Measurements from ENCODE around the gene SMIM12. TPM values are rescaled to one million over a fixed set of nuclear protein-coding genes. Genes with fewer than 3 reads are reported as not detected.

The SMIM12 gene
- total and polyA plus RNA-seq, 4 donors: 11.9 to 60.8 (median 45.5) TPM

GRCh38 chr1:34884961-34885360 is 25.4 kb upstream of the SMIM12 start:
- 19% methylated on average over 19 of the region's 19 CpGs for WGBS
- H3K9ac ChIP-seq (ENCODE audit: low read depth in 1 of 2, low read length in 2 of 2): no peak overlapping the region
- H3K36me3 ChIP-seq (ENCODE audit: control insufficient read depth in 4 of 4, insufficient read depth in 3 of 4, low read depth in 1 of 4, low read length in 3 of 4): no peaks in the 10 kb centered on the region
- TF ChIP-seq JUND (IDR thresholded peaks at IDR 0.05): no peak
- TF ChIP-seq HNF4G (IDR thresholded peaks at IDR 0.05): no peak
- TF ChIP-seq CTCF (IDR thresholded peaks at IDR 0.05; ENCODE audit: low read depth, low read length, missing input control): peak; percentile 3
- no peak for TF ChIP-seq MAX (IDR thresholded peaks at IDR 0.05)
- TF ChIP-seq RAD21 (IDR thresholded peaks at IDR 0.05): peak in 1 of 2 donors; percentile 48
- no peak for DNase-seq (ENCODE audit: low spot score)
- peaks cover 6 to 14% (median 6%) of the 10 kb centered on the region in 4 donors for H3K27me3 ChIP-seq (ENCODE audit: control insufficient read depth in 4 of 4, insufficient read depth in 4 of 4, low read length in 3 of 4)
- H3K27ac ChIP-seq (ENCODE audit: low read depth in 1 of 2, low read length in 2 of 2): no peak overlapping the region
- H3K9me3 ChIP-seq (ENCODE audit: control insufficient read depth in 4 of 4, low read length in 3 of 4): peaks cover 0 to 4% (median 2%) of the 10 kb centered on the region in 4 donors
- H3K4me1 ChIP-seq (ENCODE audit: control insufficient read depth in 4 of 4, insufficient read depth in 4 of 4, low read length in 3 of 4): peaks cover 0 to 8% (median 4%) of the 10 kb centered on the region in 4 donors
- no peak overlapping the region for H3K4me3 ChIP-seq (ENCODE audit: low read depth in 1 of 3, low read length in 3 of 3)

- no peak for TF ChIP-seq FOXA1 (IDR thresholded peaks at IDR 0.05)
- TF ChIP-seq REST (IDR thresholded peaks at IDR 0.05): no peak
- TF ChIP-seq FOXA2 (IDR thresholded peaks at IDR 0.05): no peak
- no peak for TF ChIP-seq YY1 (IDR thresholded peaks at IDR 0.05)
- no peak for TF ChIP-seq ATF3 (IDR thresholded peaks at IDR 0.05)
- no peak for TF ChIP-seq GABPA (IDR thresholded peaks at IDR 0.05 in 1 of 2, conservative IDR thresholded peaks at IDR 0.05 in 1 of 2)
- TF ChIP-seq EGR1 (IDR thresholded peaks at IDR 0.05; ENCODE audit: low read depth in 2 of 2): no peak
- Histone ChIP-seq H3K4me1 (ENCODE audit: control insufficient read depth in 4 of 4, insufficient read depth in 4 of 4, low read length in 3 of 4) (peaks cover 0 to 8% (median 4%) of the 10 kb centered on the region in 4 donors), H3K9ac (ENCODE audit: low read depth in 1 of 2, low read length in 2 of 2) (no peak overlapping the region), H3K4me3 (ENCODE audit: low read depth in 1 of 3, low read length in 3 of 3) (no peak overlapping the region), H3K9me3 (ENCODE audit: control insufficient read depth in 4 of 4, low read length in 3 of 4) (peaks cover 0 to 4% (median 2%) of the 10 kb centered on the region in 4 donors), H3K27ac (ENCODE audit: low read depth in 1 of 2, low read length in 2 of 2) (no peak overlapping the region), H3K36me3 (ENCODE audit: control insufficient read depth in 4 of 4, insufficient read depth in 3 of 4, low read depth in 1 of 4, low read length in 3 of 4) (no peaks in the 10 kb centered on the region), H3K27me3 (ENCODE audit: control insufficient read depth in 4 of 4, insufficient read depth in 4 of 4, low read length in 3 of 4) (peaks cover 6 to 14% (median 6%) of the 10 kb centered on the region in 4 donors)
- 55% methylated on average over 3 of the region's 3 CpGs for WGBS
- no peak for DNase-seq (ENCODE audit: low spot score)
Measured at GRCh38 chr1:34884536-34884935, 25.0 kb upstream of the SMIM12 start.

GRCh38 chr1:34879230-34879629 is 19.7 kb upstream of the SMIM12 start:
- no peak for DNase-seq (ENCODE audit: low spot score)
- 59% methylated on average over 9 of the region's 9 CpGs for WGBS
- peaks cover 0 to 4% (median 0%) of the 10 kb centered on the region in 4 donors for H3K27me3 ChIP-seq (ENCODE audit: control insufficient read depth in 4 of 4, insufficient read depth in 4 of 4, low read length in 3 of 4)
- H3K36me3 ChIP-seq (ENCODE audit: control insufficient read depth in 4 of 4, insufficient read depth in 3 of 4, low read depth in 1 of 4, low read length in 3 of 4): no peaks in the 10 kb centered on the region
- H3K4me3 ChIP-seq (ENCODE audit: low read depth in 1 of 3, low read length in 3 of 3): no peak overlapping the region
- peaks cover 0 to 4% (median 2%) of the 10 kb centered on the region in 4 donors for H3K9me3 ChIP-seq (ENCODE audit: control insufficient read depth in 4 of 4, low read length in 3 of 4)
- no peak overlapping the region for H3K27ac ChIP-seq (ENCODE audit: low read depth in 1 of 2, low read length in 2 of 2)
- no peaks in the 10 kb centered on the region for H3K4me1 ChIP-seq (ENCODE audit: control insufficient read depth in 4 of 4, insufficient read depth in 4 of 4, low read length in 3 of 4)
- no peak overlapping the region for H3K9ac ChIP-seq (ENCODE audit: low read depth in 1 of 2, low read length in 2 of 2)
- TF ChIP-seq CTCF (IDR thresholded peaks at IDR 0.05; ENCODE audit: low read depth, low read length, missing input control) (no peak), HNF4G (IDR thresholded peaks at IDR 0.05) (no peak), REST (IDR thresholded peaks at IDR 0.05) (no peak), ATF3 (IDR thresholded peaks at IDR 0.05) (no peak), JUND (IDR thresholded peaks at IDR 0.05) (no peak), RXRA (IDR thresholded peaks at IDR 0.05) (no peak), EGR1 (IDR thresholded peaks at IDR 0.05; ENCODE audit: low read depth in 2 of 2) (no peak), SP1 (IDR thresholded peaks at IDR 0.05) (no peak), MAX (IDR thresholded peaks at IDR 0.05) (no peak)
